Glomerular visceral epithelial cell (primary cell): ENCODE measurements around the gene RPGR.

Source experiments
- DNase-seq: peaks from one replicate; pipeline ENCODE4 v3.0.0-alpha.2; 2016; ENCODE audit errors: extremely low spot score

The RPGR gene, protein sequence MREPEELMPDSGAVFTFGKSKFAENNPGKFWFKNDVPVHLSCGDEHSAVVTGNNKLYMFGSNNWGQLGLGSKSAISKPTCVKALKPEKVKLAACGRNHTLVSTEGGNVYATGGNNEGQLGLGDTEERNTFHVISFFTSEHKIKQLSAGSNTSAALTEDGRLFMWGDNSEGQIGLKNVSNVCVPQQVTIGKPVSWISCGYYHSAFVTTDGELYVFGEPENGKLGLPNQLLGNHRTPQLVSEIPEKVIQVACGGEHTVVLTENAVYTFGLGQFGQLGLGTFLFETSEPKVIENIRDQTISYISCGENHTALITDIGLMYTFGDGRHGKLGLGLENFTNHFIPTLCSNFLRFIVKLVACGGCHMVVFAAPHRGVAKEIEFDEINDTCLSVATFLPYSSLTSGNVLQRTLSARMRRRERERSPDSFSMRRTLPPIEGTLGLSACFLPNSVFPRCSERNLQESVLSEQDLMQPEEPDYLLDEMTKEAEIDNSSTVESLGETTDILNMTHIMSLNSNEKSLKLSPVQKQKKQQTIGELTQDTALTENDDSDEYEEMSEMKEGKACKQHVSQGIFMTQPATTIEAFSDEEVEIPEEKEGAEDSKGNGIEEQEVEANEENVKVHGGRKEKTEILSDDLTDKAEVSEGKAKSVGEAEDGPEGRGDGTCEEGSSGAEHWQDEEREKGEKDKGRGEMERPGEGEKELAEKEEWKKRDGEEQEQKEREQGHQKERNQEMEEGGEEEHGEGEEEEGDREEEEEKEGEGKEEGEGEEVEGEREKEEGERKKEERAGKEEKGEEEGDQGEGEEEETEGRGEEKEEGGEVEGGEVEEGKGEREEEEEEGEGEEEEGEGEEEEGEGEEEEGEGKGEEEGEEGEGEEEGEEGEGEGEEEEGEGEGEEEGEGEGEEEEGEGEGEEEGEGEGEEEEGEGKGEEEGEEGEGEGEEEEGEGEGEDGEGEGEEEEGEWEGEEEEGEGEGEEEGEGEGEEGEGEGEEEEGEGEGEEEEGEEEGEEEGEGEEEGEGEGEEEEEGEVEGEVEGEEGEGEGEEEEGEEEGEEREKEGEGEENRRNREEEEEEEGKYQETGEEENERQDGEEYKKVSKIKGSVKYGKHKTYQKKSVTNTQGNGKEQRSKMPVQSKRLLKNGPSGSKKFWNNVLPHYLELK

DNA sequence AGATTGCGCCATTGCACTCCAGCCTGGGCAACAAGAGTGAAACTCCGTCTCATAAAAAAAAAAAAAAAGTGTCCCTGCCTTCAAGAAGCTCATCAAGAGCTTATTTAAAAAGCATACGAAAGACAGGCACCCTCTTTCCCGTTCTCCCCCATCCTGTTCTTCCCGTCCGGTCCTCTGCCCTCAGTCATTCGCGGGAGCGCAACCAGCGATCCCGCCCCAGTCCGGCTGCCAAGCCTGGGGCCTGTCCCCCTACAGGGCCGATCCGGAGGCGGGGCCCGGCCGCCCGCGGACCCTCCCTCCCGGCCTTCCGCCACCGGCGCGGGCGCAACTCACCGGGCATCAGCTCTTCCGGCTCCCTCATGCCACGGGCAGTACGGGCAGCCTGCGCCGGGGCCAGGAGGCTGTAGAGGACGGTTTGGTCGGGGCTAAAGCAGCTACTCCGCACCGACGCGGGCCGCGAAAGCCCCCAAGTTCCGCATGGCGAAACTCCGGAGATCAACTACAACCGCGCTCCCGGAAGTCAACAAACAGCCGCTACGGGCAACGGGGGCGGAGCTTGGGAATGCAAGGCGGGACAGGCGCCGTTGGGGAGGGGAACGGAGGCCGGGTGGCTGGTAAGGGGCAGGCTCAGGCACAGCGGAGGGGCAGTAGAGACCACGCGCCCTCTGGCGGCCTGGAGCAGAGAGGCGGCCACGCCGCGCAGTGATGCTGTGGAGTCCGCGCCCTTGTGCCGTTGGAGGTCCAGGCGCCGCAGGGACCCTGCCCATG lies at the start of gene RPGR:
TSS of gene RPGR (minus strand) at position 503 of the 768 bp plus-strand sequence. CDS start at position 361, 142 bp downstream.
- peak; percentile 90 for DNase-seq

DNA sequence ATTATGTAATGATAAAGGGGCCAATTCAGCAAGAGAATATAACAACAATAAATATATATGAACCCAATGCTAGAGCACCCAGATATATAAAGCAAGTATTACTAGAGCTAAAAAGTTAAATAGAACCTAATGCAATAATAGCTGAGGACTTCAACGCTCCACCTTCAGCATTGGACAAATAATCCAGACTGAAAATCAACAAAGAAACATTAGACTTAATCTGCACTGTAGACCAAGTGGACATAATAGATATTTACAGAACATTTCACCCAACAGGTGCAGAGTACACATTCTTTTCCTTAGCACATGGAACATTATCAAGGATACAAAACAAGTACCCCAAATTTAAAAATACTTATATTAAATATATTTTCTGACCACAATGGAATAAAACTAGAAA lies 49.4 kb upstream of the RPGR start:
- no peak for DNase-seq

- DNase-seq = peak; percentile 1
Measured at GRCh38 chrX:38375891-38376290, 48.6 kb upstream of the RPGR start.

DNA sequence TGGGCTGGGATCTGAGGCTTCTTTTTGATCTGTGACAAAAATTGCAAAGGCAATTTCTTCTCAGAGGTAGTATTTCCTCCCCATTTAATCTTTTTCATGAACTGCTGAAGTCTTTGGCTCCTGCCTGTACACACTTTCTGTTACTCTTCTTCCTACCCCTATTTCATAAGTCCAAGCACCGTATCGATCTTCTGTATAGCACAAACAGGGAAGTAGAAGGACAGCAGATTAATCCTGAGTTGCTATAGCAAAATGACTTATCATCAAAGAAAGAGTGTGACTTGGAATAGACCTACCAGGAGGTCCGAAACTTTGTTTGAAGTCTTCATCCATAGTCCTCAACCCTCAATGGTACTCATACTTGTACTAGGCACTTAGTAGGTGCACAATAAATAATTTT lies 47.1 kb upstream of the RPGR start:
- no peak for DNase-seq

DNA sequence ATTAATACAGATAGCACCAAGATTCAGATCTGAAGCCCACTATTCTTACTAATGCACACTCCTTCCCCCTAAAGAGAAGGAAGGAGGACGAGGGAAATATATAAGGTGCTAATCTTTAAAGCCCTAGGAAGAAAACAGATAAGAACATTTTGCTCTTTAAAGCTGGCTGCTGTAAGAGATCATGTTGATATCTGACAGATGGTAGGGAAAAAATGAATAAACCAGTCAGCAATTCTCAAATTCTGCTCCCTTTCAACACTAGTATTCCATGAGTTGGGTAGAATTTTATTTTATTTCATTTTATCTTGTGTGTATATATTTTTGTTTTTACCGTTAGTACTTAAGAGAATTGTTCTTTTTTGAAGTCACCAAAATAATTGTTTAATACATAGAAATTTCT lies 44.3 kb upstream of the RPGR start:
- DNase-seq = no peak

GRCh38 chrX:38368774-38369173 lies 41.5 kb upstream of the RPGR start:
- no peak for DNase-seq

DNA sequence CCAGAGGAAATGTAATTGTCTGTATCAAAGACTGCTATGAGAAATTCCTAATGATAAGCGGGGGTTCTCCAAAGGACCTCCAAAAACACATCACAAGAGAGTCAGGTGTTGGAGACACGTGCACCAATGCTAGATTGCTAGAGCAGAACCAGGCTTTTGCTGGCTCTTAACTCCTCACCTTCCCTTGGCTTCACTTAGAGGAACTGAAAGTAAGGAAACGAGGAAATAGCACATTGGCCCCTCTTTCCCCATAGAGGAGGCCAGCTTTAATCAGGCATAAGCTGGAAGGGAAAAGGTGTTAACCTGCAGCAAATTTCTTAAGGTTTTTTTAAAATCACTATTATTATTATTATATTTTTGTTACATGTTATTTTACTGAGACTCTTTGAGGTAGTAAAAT lies 38.6 kb upstream of the RPGR start:
- DNase-seq = no peak

GRCh38 chrX:38363046-38363445 lies 35.7 kb upstream of the RPGR start:
- DNase-seq = no peak

- DNase-seq = no peak
Measured at GRCh38 chrX:38357747-38358673, 30.7 kb upstream of the RPGR start.

DNA sequence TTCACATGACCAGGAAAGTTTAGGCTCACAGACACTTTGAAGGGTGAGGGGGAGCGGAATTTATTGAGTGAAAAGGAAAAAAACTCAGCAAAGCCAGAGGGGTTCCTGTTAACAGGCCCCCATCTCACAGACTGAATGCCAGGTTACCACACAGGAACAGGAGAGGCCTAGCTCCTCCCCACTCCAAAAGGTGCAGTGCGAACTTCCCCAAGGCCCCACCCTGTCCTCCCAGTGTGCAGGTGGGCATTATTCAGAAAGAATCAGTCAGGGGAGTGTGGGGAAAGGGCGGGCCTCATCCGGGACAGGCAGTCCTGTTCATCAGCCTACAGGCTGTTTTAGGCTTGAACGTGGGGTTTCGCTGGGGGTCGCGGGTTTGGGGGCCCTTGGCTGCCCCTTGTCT lies 29.1 kb upstream of the RPGR start:
- no peak for DNase-seq

DNA sequence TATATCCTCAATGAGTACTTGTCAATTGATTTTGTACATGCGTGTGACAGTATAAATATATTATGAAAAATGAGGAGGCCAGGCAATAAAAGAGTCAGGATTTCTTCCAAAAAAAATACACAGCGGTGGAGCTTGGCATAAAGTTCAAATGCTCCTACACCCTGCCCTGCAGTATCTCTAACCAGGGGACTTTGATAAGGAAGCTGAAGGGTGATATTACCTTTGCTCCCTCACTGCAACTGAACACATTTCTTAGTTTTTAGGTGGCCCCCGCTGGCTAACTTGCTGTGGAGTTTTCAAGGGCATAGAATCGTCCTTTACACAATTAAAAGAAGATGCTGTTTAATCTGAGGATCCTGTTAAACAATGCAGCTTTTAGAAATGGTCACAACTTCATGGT lies 25.1 kb upstream of the RPGR start, which contains the start of gene OTC:
TSS of gene OTC (plus strand) at position 243 of the 400 bp plus-strand sequence. CDS start at position 336, 93 bp downstream.
- no peak for DNase-seq

DNA sequence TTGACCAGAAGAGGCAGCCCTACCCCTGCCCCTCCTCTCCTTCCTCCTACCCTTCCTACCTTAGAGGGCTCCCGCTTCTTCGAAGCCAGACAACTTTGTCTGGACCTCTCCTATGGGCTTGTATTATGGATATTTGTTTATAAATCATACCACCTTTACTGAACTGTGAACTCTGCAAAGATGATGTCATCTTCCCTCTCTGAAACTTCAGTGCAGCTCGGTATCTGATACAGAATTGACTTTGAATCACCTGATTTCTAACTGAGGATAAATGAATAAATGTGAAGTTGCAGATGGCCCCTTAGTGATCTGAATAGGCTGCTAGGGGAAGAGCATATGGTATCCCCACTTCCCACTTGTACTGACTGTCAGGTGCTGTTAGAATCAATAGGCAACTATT lies 24.0 kb upstream of the RPGR start:
- no peak for DNase-seq

DNA sequence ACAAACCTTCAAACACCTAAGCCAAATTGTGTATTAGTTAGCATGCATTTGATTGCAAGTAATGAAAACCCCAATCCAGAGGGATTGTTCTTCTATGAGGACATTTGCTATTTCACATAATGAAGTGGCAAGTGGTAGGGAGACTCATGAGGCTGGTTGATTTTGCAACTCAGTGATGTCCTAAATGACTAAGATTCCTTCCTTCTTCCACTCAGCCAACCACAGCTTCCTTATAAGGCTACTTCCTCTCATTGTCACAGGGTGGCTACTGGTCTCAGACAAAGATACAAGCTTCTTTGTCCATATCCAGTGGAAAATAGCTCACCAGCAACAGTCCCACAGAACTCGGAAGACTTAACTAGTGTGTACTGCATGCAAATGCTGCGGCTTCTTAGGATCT lies 19.8 kb upstream of the RPGR start:
- peak; percentile 28 for DNase-seq

- no peak for DNase-seq
Measured at GRCh38 chrX:38346150-38346549, 18.8 kb upstream of the RPGR start.

GRCh38 chrX:38342853-38343778 lies 15.8 kb upstream of the RPGR start:
- DNase-seq = no peak

DNA sequence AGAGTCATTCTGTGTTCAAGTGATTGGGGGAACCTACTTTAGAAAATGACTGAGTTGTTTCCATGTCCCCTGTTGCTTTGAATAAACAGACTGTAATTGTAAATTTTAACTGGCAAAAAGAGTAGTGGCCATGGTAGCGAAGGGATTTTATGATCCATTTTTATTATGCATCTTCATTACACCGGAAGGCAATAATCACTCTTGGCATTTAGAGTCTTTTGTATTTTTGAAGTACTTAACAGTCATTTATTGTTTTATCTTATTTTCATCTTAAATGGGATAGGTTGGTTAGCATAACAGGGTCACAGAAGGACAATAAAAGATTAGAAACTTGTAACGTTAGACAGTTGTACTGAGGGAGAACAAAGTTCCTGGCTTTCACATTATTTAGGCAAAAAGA lies 14.1 kb upstream of the RPGR start:
- DNase-seq = no peak

DNA sequence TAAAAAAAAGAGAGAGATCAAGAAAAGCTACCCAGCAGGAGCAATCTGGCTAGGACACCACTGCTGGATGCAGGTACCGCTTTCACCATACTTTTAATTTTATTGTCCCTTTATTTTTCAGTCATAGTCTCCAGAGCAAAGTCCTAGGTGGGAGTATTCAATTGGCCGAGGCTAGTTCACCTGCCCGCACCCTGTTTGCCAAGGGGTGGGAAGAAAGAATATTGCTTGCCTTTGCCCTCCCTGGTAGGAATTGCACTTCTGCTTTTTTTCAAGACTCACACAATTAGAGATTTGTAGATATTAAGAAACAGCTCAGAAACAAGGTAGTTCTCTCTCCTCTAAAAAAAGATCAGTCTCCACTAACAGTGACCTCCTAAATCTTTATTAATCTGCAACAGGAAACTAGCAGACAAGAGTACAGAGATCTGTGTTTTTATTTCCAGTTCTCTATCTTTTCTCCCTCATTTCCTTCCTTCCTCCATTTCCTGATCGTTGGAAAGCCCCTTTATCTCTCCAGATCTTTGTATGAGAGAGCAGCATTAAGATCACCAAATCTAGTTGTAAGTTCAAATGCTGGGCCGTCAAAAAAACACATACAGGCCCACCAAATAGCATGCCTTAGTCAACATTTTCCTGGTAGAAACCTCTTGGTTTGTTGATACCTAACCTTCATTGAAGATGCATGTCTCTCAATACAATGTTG lies 9.4 kb upstream of the RPGR start:
- DNase-seq = no peak

DNA sequence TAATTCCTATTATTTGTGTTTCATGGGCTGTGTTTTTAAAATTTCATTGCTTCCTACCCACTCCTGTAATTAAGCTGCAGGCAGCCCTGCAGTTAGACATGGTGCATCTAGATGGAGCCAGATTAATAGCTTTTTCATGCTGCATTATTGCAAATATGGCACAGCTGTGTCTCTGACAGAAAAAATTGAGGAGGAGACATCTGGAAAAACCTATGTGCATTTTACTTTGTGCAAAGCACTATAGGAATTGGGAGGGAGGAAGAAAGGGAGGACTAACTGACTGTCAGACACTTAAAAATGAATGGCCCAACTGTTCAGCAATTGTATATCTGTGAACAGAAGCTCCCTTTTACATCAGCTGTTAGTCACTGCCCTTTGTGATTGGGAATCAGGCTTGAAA lies 8.1 kb upstream of the RPGR start:
- DNase-seq = no peak

GRCh38 chrX:38332505-38332904 lies 5.2 kb upstream of the RPGR start:
- no peak for DNase-seq
